IMR-90 (cell line): ENCODE measurements around the gene UBR4. TPM values are rescaled to one million over a fixed set of nuclear protein-coding genes. Genes with fewer than 3 reads are reported as not detected.

Experiments
- ATAC-seq: fragments of 200-7000 bp; cut with Tn5 transposase; 2 replicates; pipeline ENCODE4 v1.9.1; 2020; ENCODE audit warnings: low read depth, mild to moderate bottlenecking, moderate library complexity
- BruUV-seq: library from RNA; stranded (reverse); fragments of 400-500 nt; replicated peaks from 2 replicates; lab custom pipeline; 2021; lab: Mats Ljungman, UMichigan
- CTCF ChIA-PET: fragments of 300-600 bp; formaldehyde crosslinking; extraction: SDS; loops from one replicate; lab custom pipeline; 2021; ENCODE audit warnings: antibody characterized with exemption; lab: Yijun Ruan, JAX
- POLR2A ChIA-PET: fragments of 300-600 bp; sonication (Branson Sonifier 250); formaldehyde crosslinking; loops from one replicate; lab custom pipeline; 2022; ENCODE audit warnings: antibody characterized with exemption; ENCODE audit not compliant: unreplicated experiment; lab: Charles Lee
- DNase-seq: peaks from one replicate; pipeline ENCODE4 v3.0.0; 2013
- H2AFZ ChIP-seq: replicated peaks from 2 replicates; pipeline ENCODE3; 2013; ENCODE audit warnings: low read length, mild to moderate bottlenecking; ENCODE audit not compliant: poor library complexity
- H2AK5ac ChIP-seq: 2 replicates; pipeline ENCODE4 v1.6.1; 2013; ENCODE audit warnings: low read depth, low read length, inconsistent platforms
- H2AK9ac ChIP-seq: replicated peaks from 2 replicates; pipeline ENCODE3; 2013; ENCODE audit warnings: mild to moderate bottlenecking, low read depth, low read length, moderate library complexity; ENCODE audit not compliant: poor library complexity
- H2BK120ac ChIP-seq: 2 replicates; pipeline ENCODE4 v1.6.1; 2013; ENCODE audit warnings: low read depth, low read length, inconsistent platforms
- H2BK15ac ChIP-seq: 3 replicates; pipeline ENCODE4 v1.6.1; 2013; ENCODE audit warnings: low read depth, low read length, inconsistent platforms
- H2BK20ac ChIP-seq: 2 replicates; pipeline ENCODE4 v1.6.1; 2013; ENCODE audit warnings: low read depth, mild to moderate bottlenecking, inconsistent platforms, low read length, moderate library complexity
- H2BK5ac ChIP-seq: 2 replicates; pipeline ENCODE4 v1.6.1; 2013; ENCODE audit warnings: mild to moderate bottlenecking, low read depth, low read length, inconsistent platforms; ENCODE audit not compliant: poor library complexity, severe bottlenecking
- H3K14ac ChIP-seq: replicated peaks from 2 replicates; pipeline ENCODE4 v1.6.1; 2013; ENCODE audit warnings: low read depth, low read length, inconsistent platforms
- H3K18ac ChIP-seq: 2 replicates; pipeline ENCODE4 v1.6.1; 2013; ENCODE audit warnings: low read depth, low read length, control low read depth
- H3K23ac ChIP-seq: 2 replicates; pipeline ENCODE4 v1.6.1; 2013; ENCODE audit warnings: low read depth, low read length, inconsistent platforms
- H3K27ac ChIP-seq: 2 replicates; pipeline ENCODE4 v1.5.1; 2013; ENCODE audit warnings: mild to moderate bottlenecking, control low read depth, low read length; ENCODE audit not compliant: insufficient read depth
- H3K27me3 ChIP-seq: 2 replicates; pipeline ENCODE4 v1.6.1; 2013; ENCODE audit warnings: low read length; ENCODE audit not compliant: control insufficient read depth, insufficient read depth
- H3K36me3 ChIP-seq: 2 replicates; pipeline ENCODE4 v1.6.1; 2013; ENCODE audit warnings: low read length, mixed read lengths; ENCODE audit not compliant: control insufficient read depth, insufficient read depth
- H3K4ac ChIP-seq: 2 replicates; pipeline ENCODE4 v1.6.1; 2013; ENCODE audit warnings: low read depth, low read length, inconsistent platforms
- H3K4me1 ChIP-seq: 2 replicates; pipeline ENCODE4 v1.6.1; 2013; ENCODE audit warnings: low read length, mixed read lengths; ENCODE audit not compliant: control insufficient read depth, insufficient read depth
- H3K4me2 ChIP-seq: 2 replicates; pipeline ENCODE4 v1.6.1; 2013; ENCODE audit warnings: low read depth, mild to moderate bottlenecking, control low read depth, low read length, moderate library complexity
- H3K4me3 ChIP-seq: 2 replicates; pipeline ENCODE4 v1.5.1; 2013; ENCODE audit warnings: low read depth, mild to moderate bottlenecking, control low read depth, low read length, moderate library complexity; ENCODE audit not compliant: insufficient read depth
- H3K56ac ChIP-seq: 2 replicates; pipeline ENCODE4 v1.6.1; 2013; ENCODE audit warnings: low read length, inconsistent platforms; ENCODE audit not compliant: insufficient read depth; ENCODE audit errors: extremely low read depth
- H3K79me1 ChIP-seq, 2 experiments: 2 replicates each; pipeline ENCODE4 v1.6.1; 2013; ENCODE audit warnings: low read length in 2 of 2, inconsistent platforms in 1 of 2, low read depth in 1 of 2
- H3K9ac ChIP-seq: 2 replicates; pipeline ENCODE4 v1.6.1; 2013; ENCODE audit warnings: low read depth, low read length, control low read depth
- H3K9me1 ChIP-seq: 2 replicates; pipeline ENCODE4 v1.6.1; 2013; ENCODE audit warnings: low read length, inconsistent platforms; ENCODE audit not compliant: insufficient read depth
- H3K9me3 ChIP-seq: 2 replicates; pipeline ENCODE4 v1.6.1; 2013; ENCODE audit warnings: low read length; ENCODE audit not compliant: control insufficient read depth, insufficient read depth
- H4K20me1 ChIP-seq: 2 replicates; pipeline ENCODE4 v1.6.1; 2013; ENCODE audit warnings: low read length, inconsistent platforms; ENCODE audit not compliant: insufficient read depth
- H4K5ac ChIP-seq: 2 replicates; pipeline ENCODE4 v1.6.1; 2013; ENCODE audit warnings: mild to moderate bottlenecking, low read depth, low read length, control low read depth
- H4K8ac ChIP-seq, 2 experiments: 2 replicates each; pipeline ENCODE4 v1.6.1; 2013; ENCODE audit warnings: low read depth in 2 of 2, low read length in 2 of 2, control low read depth in 1 of 2, inconsistent platforms in 1 of 2
- H4K91ac ChIP-seq: 2 replicates; pipeline ENCODE4 v1.6.1; 2013; ENCODE audit warnings: low read depth, low read length, inconsistent platforms; ENCODE audit not compliant: insufficient read depth
- BHLHE40 ChIP-seq: fragments of 150-350 bp; IDR thresholded peaks from 2 replicates; pipeline ENCODE4 v1.6.1; 2016; ENCODE audit warnings: mild to moderate bottlenecking, low read depth, low read length
- CEBPB ChIP-seq: IDR thresholded peaks from 2 replicates; pipeline ENCODE4 v1.6.1; 2012; ENCODE audit warnings: low read depth, low read length, improper control_type of control experiment
- CHD1 ChIP-seq: IDR thresholded peaks from 2 replicates; pipeline ENCODE4 v1.6.1; 2012; ENCODE audit warnings: low read depth, low read length, improper control_type of control experiment
- MAFK ChIP-seq: IDR thresholded peaks from 2 replicates; pipeline ENCODE4 v1.6.1; 2012; ENCODE audit warnings: low read depth, low read length, improper control_type of control experiment
- MAZ ChIP-seq: IDR thresholded peaks from 2 replicates; pipeline ENCODE4 v1.6.1; 2012; ENCODE audit warnings: low read depth, mild to moderate bottlenecking, low read length, improper control_type of control experiment, moderate library complexity, borderline replicate concordance
- POLR2A ChIP-seq: IDR thresholded peaks from 2 replicates; pipeline ENCODE4 v1.6.1; 2012; ENCODE audit warnings: mild to moderate bottlenecking, low read depth, low read length
- RAD21 ChIP-seq: IDR thresholded peaks from 2 replicates; pipeline ENCODE4 v1.6.1; 2012; ENCODE audit warnings: low read length, improper control_type of control experiment
- RCOR1 ChIP-seq: IDR thresholded peaks from 2 replicates; pipeline ENCODE4 v1.6.1; 2012; ENCODE audit warnings: mild to moderate bottlenecking, low read length, improper control_type of control experiment; ENCODE audit not compliant: insufficient replicate concordance
- RFX5 ChIP-seq: IDR thresholded peaks from 2 replicates; pipeline ENCODE4 v1.8.0; 2012; ENCODE audit warnings: low read depth, mild to moderate bottlenecking, low read length, moderate library complexity
- SMC3 ChIP-seq: fragments of 150-350 bp; IDR thresholded peaks from 2 replicates; pipeline ENCODE4 v1.6.1; 2016; ENCODE audit warnings: low read depth, mild to moderate bottlenecking, antibody characterized with exemption, low read length, moderate library complexity
- WGBS, 2 experiments: methylation state at CpG; one replicate each; pipeline versions ENCODE4 v1.1.5 to v1.1.7; 2013; ENCODE audit warnings: missing lambda C conversion rate in 2 of 2; ENCODE audit not compliant: insufficient read length in 1 of 2; ENCODE audit errors: extremely low coverage in 2 of 2; 5-methylcytosine and 5-hydroxymethylcytosine counted together
- dilution Hi-C: fragments of 300-500 bp; cut with HindIII; formaldehyde crosslinking; loops from one replicate; pipeline ENCODE4 v1.14.3; 2018; ENCODE audit warnings: low sequenced_read_pairs; ENCODE audit not compliant: unreplicated experiment
- in situ Hi-C: fragments of 300-500 bp; cut with MboI; formaldehyde crosslinking; loops from 3 replicates; pipeline ENCODE4 v1.14.3; 2019; ENCODE audit warnings: low sequenced_read_pairs, inconsistent platforms, mixed read lengths
- intact Hi-C: fragments of 100-400 bp; cut with micrococcal nuclease; formaldehyde crosslinking; loops from 2 replicates; pipeline ENCODE4 v1.10.0; 2022
- polyA plus RNA-seq, 3 experiments: library from polyadenylated mRNA; depleted of rRNA; stranded (reverse); fragments of >200 nt; gene quantifications; 2 replicates each; pipeline ENCODE4 v1.2.3, GENCODE V29; 2012; ENCODE audit warnings: low replicate concordance in 1 of 3
- total RNA-seq: library from RNA; depleted of rRNA; stranded (reverse); fragments of >200 nt; gene quantifications from 2 replicates; pipeline ENCODE4 v1.2.3, GENCODE V29; 2012
- TF ChIP-seq, protein P1 (sequence below): fragments of 150-350 bp; IDR thresholded peaks from 2 replicates; pipeline ENCODE4 v1.6.1; 2016; ENCODE audit warnings: low read depth, mild to moderate bottlenecking, low read length, moderate library complexity, borderline replicate concordance
- TF ChIP-seq, protein P2 (sequence below): conservative IDR thresholded peaks from 2 replicates; pipeline ENCODE4 v1.5.1; 2012; ENCODE audit warnings: mild to moderate bottlenecking, low read depth, low read length, improper control_type of control experiment

The UBR4 gene
- total and polyA plus RNA-seq, 2 of the 4 experiments (the other 2 are of a cell fraction): 87.8 to 121 TPM

DNA sequence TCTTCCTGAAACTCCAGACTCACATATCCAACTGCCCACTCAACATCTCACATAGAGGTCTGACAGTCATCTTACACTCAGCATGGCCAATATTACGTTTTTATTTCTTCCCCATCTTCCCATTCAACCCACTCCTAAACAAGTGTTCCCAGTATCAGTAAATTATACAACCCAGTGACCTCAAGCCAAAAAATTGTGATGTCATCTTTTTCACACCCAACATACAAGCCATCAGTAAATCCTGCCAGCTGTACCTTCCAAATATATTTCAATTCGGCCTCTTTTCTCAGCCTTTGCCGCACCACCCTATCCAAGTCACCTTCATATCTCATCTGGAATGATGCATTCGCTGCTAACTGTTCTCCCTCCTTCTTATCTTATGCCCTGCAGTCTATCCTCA is 19.6 kb downstream of the UBR4 start:
- H3K14ac ChIP-seq: no peak overlapping the region
- no peaks in the 10 kb centered on the region for H3K9me3 ChIP-seq
- H2BK15ac ChIP-seq: no peak overlapping the region
- H3K4me3 ChIP-seq: no peak overlapping the region
- ATAC-seq (no peak), DNase-seq (no peak)
- CTCF ChIA-PET: no interaction called here
- no peak overlapping the region for H4K5ac ChIP-seq
- H3K4ac ChIP-seq: no peak overlapping the region
- H4K91ac ChIP-seq: no peak overlapping the region
- no peak overlapping the region for H3K27ac ChIP-seq
- dilution Hi-C loops (no loop called here), in situ Hi-C loops (no loop called here), intact Hi-C loops (no loop called here)
- H3K36me3 ChIP-seq: peaks cover 61% of the 10 kb centered on the region
- H2BK5ac ChIP-seq: no peak overlapping the region
- H2AK5ac ChIP-seq: no peak overlapping the region
- H3K56ac ChIP-seq: no peak overlapping the region
- no peak overlapping the region for H2BK120ac ChIP-seq
- H2BK20ac ChIP-seq: no peak overlapping the region
- peaks cover 42 to 53% of the 10 kb centered on the region in 2 experiments for H3K79me1 ChIP-seq
- H2AK9ac ChIP-seq: no peak overlapping the region
- no peak overlapping the region for H3K4me2 ChIP-seq
- 87% methylated on average over 4 of the region's 4 CpGs; no CpG with 5 or more reads in 1 of the 2 experiments for WGBS, 2 experiments
- BruUV-seq: no TSS peak
- no peaks in the 10 kb centered on the region; the same call in 1 of the 2 replicates for H3K9me1 ChIP-seq
- H3K4me1 ChIP-seq: peaks cover 3% of the 10 kb centered on the region
- H4K20me1 ChIP-seq: peaks cover 34% of the 10 kb centered on the region
- POLR2A ChIA-PET: no interaction called here
- no peak overlapping the region for H3K23ac ChIP-seq
- H4K8ac ChIP-seq: no peak overlapping the region
- H3K18ac ChIP-seq: no peak overlapping the region
- no peak overlapping the region for H3K9ac ChIP-seq
- H2AFZ ChIP-seq: no peak overlapping the region
- H3K27me3 ChIP-seq: no peaks in the 10 kb centered on the region
- TF ChIP-seq RFX5 (no peak), BHLHE40 (no peak), RCOR1 (no peak), RAD21 (no peak), SMC3 (no peak), MAFK (no peak), POLR2A (no peak), CHD1 (no peak), CEBPB (no peak), MAZ (no peak)
- TF ChIP-seq, protein P1, sequence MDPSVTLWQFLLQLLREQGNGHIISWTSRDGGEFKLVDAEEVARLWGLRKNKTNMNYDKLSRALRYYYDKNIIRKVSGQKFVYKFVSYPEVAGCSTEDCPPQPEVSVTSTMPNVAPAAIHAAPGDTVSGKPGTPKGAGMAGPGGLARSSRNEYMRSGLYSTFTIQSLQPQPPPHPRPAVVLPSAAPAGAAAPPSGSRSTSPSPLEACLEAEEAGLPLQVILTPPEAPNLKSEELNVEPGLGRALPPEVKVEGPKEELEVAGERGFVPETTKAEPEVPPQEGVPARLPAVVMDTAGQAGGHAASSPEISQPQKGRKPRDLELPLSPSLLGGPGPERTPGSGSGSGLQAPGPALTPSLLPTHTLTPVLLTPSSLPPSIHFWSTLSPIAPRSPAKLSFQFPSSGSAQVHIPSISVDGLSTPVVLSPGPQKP: no peak
- TF ChIP-seq, protein P2, sequence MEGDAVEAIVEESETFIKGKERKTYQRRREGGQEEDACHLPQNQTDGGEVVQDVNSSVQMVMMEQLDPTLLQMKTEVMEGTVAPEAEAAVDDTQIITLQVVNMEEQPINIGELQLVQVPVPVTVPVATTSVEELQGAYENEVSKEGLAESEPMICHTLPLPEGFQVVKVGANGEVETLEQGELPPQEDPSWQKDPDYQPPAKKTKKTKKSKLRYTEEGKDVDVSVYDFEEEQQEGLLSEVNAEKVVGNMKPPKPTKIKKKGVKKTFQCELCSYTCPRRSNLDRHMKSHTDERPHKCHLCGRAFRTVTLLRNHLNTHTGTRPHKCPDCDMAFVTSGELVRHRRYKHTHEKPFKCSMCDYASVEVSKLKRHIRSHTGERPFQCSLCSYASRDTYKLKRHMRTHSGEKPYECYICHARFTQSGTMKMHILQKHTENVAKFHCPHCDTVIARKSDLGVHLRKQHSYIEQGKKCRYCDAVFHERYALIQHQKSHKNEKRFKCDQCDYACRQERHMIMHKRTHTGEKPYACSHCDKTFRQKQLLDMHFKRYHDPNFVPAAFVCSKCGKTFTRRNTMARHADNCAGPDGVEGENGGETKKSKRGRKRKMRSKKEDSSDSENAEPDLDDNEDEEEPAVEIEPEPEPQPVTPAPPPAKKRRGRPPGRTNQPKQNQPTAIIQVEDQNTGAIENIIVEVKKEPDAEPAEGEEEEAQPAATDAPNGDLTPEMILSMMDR: no peak
